K562 (cell line): ENCODE measurements around the gene DEGS2. TPM values are rescaled to one million over a fixed set of nuclear protein-coding genes. Genes with fewer than 3 reads are reported as not detected.

Experiments
- ATAC-seq: fragments of 200-7000 bp; cut with Tn5 transposase; 3 replicates; pipeline ENCODE4 v1.9.1; 2020; ENCODE audit warnings: moderate library complexity
- BruUV-seq: library from RNA; stranded (reverse); fragments of 400-500 nt; replicated peaks from 2 replicates; lab custom pipeline; 2021; lab: Mats Ljungman, UMichigan
- CTCF ChIA-PET: fragments of 300-600 bp; formaldehyde crosslinking; extraction: SDS; loops from one replicate; lab custom pipeline; 2021; ENCODE audit warnings: low intra/inter-chr PET ratio; lab: Yijun Ruan, JAX
- POLR2A ChIA-PET: fragments of 300-600, 350-650 bp; sonication (Branson Sonifier 250); formaldehyde crosslinking; extraction: SDS; loops from one replicate; lab custom pipeline; 2021; ENCODE audit warnings: antibody characterized with exemption, inconsistent platforms; lab: Yijun Ruan, JAX
- DNase-seq, 4 experiments: peaks; one replicate each; pipeline versions ENCODE4 v3.0.0 to v3.0.0-alpha.2; 2011 to 2018; ENCODE audit warnings: low spot score in 3 of 4, mixed read lengths in 3 of 4; ENCODE audit errors: extremely low read depth in 1 of 4
- FAIRE-seq: peaks from 2 replicates; lab custom pipeline; 2011; peaks lifted over from hg19 to GRCh38; lab: Jason Lieb, UNC
- H2AFZ ChIP-seq: 2 replicates; pipeline ENCODE4 v1.6.0; 2011; ENCODE audit warnings: low read depth, low read length, control low read depth, inconsistent platforms
- H3K27ac ChIP-seq: fragments of 200-600 bp; 3 replicates; pipeline ENCODE4 v1.8.0; 2011; ENCODE audit warnings: low read depth, mild to moderate bottlenecking, control low read depth, inconsistent platforms, low read length, moderate library complexity, mixed read lengths; ENCODE audit errors: extremely low read depth
- H3K27me3 ChIP-seq, 2 experiments: fragments of 300-600 bp in 1 of 2; 2 replicates in 1 of 2; 3 replicates in 1 of 2; pipeline versions ENCODE4 v1.6.0 to v1.8.0; 2011; ENCODE audit warnings: inconsistent platforms in 2 of 2, low read length in 2 of 2, mild to moderate bottlenecking in 1 of 2, mixed read lengths in 1 of 2, moderate library complexity in 1 of 2; ENCODE audit not compliant: control insufficient read depth in 2 of 2, insufficient read depth in 2 of 2
- H3K36me3 ChIP-seq: fragments of 300-600 bp; 3 replicates; pipeline ENCODE4 v1.8.0; 2011; ENCODE audit warnings: mild to moderate bottlenecking, low read length, inconsistent platforms; ENCODE audit not compliant: control insufficient read depth, insufficient read depth
- H3K4me1 ChIP-seq, 2 experiments: fragments of 200-600 bp in 1 of 2; replicated peaks in 1 of 2; 2 replicates in 1 of 2; 3 replicates in 1 of 2; pipeline versions ENCODE4 v1.5.1 to v1.8.0; 2011; ENCODE audit warnings: inconsistent platforms in 2 of 2, low read length in 2 of 2, mild to moderate bottlenecking in 1 of 2, mixed read lengths in 1 of 2, moderate library complexity in 1 of 2; ENCODE audit not compliant: control insufficient read depth in 2 of 2, insufficient read depth in 2 of 2
- H3K4me2 ChIP-seq: 2 replicates; pipeline ENCODE4 v1.6.1; 2011; ENCODE audit warnings: low read length, control low read depth, inconsistent platforms, mixed read lengths; ENCODE audit not compliant: insufficient read depth
- H3K4me3 ChIP-seq: fragments of 200-600 bp; sonication (generic), shearing (Covaris generic); 2 replicates; pipeline ENCODE4 v1.5.1; 2016; ENCODE audit warnings: control low read depth, inconsistent platforms
- H3K79me2 ChIP-seq: fragments of 200-600 bp; 3 replicates; pipeline ENCODE4 v1.8.0; 2011; ENCODE audit warnings: low read length, inconsistent platforms; ENCODE audit not compliant: control insufficient read depth, insufficient read depth
- H3K9ac ChIP-seq, 2 experiments: 2 replicates each; pipeline versions ENCODE4 v1.6.0 to v1.6.1; 2011; ENCODE audit warnings: low read depth in 2 of 2, low read length in 2 of 2, control low read depth in 1 of 2, inconsistent platforms in 1 of 2, mild to moderate bottlenecking in 1 of 2, mixed read lengths in 1 of 2; ENCODE audit not compliant: insufficient read depth in 1 of 2
- H3K9me1 ChIP-seq: one replicate; pipeline ENCODE4 v1.6.0; 2011; ENCODE audit warnings: inconsistent platforms, mild to moderate bottlenecking, low read length, moderate library complexity; ENCODE audit not compliant: control insufficient read depth, insufficient read depth
- H3K9me3 ChIP-seq: replicated peaks from 2 replicates; pipeline ENCODE4 v1.5.1; 2011; ENCODE audit warnings: low read depth, low read length, inconsistent platforms; ENCODE audit not compliant: control insufficient read depth, insufficient read depth
- H4K20me1 ChIP-seq: replicated peaks from 2 replicates; pipeline ENCODE4 v1.6.1; 2011; ENCODE audit warnings: low read length, inconsistent platforms, mixed read lengths; ENCODE audit not compliant: control insufficient read depth, insufficient read depth
- HSF4 ChIP-seq: fragments of 250-450 bp; sonication (Bioruptor Pico); IDR thresholded peaks from 2 replicates; pipeline ENCODE4 v2.1.2; 2022; ENCODE audit warnings: mild to moderate bottlenecking, moderate library complexity, borderline replicate concordance
- WGBS: fragments of 100-300 bp; shearing (Covaris generic); methylation state at CpG from one replicate; pipeline ENCODE4 v1.1.6; 2016; ENCODE audit warnings: low coverage, mixed read lengths; ENCODE audit not compliant: insufficient coverage; ENCODE audit errors: missing lambda C conversion rate; 5-methylcytosine and 5-hydroxymethylcytosine counted together
- in situ Hi-C: fragments of 300-500 bp; cut with MboI; formaldehyde crosslinking; loops from 4 replicates; pipeline ENCODE4 v1.15.0; 2018; ENCODE audit warnings: inconsistent platforms, mixed read lengths
- intact Hi-C: fragments of 100-400 bp; cut with micrococcal nuclease; formaldehyde crosslinking; loops from 2 replicates; pipeline ENCODE4 v1.14.2; 2022
- polyA plus RNA-seq, 8 experiments: library from polyadenylated mRNA; depleted of rRNA in 4 of 8; stranded (reverse) in 5 of 8; unstranded in 3 of 8; fragments of >200 nt; fragmentation: Nextera tagmentation in 2 of 8; fragmentation: Illumina TruSeq in 1 of 8; extraction: Ambion mirVana in 2 of 8; extraction: Trizol in 1 of 8; gene quantifications; 2 replicates each; pipeline versions ENCODE4 v1.2.1 to v1.2.3, GENCODE V29; 2011 to 2014; ENCODE audit warnings: inconsistent platforms in 1 of 8, missing spikeins in 1 of 8
- total RNA-seq, 7 experiments: library from RNA; depleted of rRNA in 6 of 7; stranded (reverse); fragments of >200 nt in 6 of 7; fragmentation: Illumina TruSeq in 2 of 7; extraction: Trizol in 2 of 7; gene quantifications; 2 replicates each; pipeline versions ENCODE4 v1.2.1 to v1.2.3, GENCODE V29; 2011 to 2021; ENCODE audit warnings: low replicate concordance in 1 of 7
- TF ChIP-seq, protein P1 (sequence below), 3 experiments: IDR thresholded peaks in 2 of 3; conservative IDR thresholded peaks in 1 of 3; 2 replicates each; pipeline ENCODE4 v1.5.1; 2011 to 2012; ENCODE audit warnings: low read length in 3 of 3, mild to moderate bottlenecking in 3 of 3, control low read depth in 2 of 3, improper control_type of control experiment in 1 of 3, inconsistent platforms in 1 of 3, low read depth in 1 of 3, mixed read lengths in 1 of 3, moderate library complexity in 1 of 3; ENCODE audit not compliant: insufficient read depth in 2 of 3

Gene DEGS2
- total and polyA plus RNA-seq, 9 of the 15 experiments (the other 6 are each of a cell fraction or from before 2014, with no cell fraction given), result 0.22 to 2.9 (median 0.70) TPM

DNA sequence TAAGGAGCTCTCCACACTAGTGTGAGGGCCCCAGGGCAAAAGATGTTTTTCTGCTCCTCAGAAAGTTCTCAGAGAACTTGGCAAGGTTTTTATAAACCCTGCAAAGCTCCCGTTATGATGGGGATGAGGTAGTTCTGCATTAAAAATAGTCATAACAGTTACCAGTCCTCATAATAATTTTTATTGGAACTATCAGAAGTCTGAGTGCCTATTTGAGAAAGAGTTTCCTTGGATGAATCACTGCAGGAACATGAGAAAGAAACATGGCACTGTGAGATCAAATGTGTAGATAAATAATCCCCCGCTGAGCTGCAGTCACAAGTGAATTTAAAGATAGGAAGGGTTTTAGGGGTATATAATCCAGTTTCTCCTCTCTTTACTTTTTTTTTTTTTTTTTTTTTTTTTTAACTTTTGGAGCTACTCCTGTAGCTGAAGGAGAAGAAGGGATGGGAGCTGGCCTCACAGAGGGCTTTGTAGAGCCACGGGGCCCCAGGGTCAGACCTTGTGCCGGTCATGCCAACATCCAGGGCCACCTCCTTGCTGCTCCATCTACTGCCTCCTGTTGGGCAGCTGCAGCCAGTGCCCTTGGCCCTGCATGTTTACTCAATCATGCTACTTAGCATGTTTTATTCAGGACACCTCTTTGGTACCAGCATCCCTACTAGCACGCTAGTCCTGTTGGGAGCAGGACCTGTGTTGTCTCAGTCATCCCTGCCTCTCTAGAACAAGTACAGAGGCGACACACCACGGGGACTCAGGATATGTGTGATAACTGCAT lies 54.7 kb downstream of the DEGS2 start:
- in situ Hi-C loops (no loop called here), intact Hi-C loops (no loop called here)
- Histone ChIP-seq H3K36me3 (peaks cover 2% of the 10 kb centered on the region; the same call in 1 of the 3 replicates), H3K27ac (no peak overlapping the region), H3K9ac (no peak overlapping the region), H3K27me3 (no peaks in the 10 kb centered on the region), H3K4me1 (peaks cover 18 to 19% of the 10 kb centered on the region in 2 experiments; a peak in 4 of 5 replicates), H2AFZ (no peak overlapping the region), H3K4me2 (no peak overlapping the region), H3K4me3 (no peak overlapping the region), H3K9me1 (no peaks in the 10 kb centered on the region), H4K20me1 (no peaks in the 10 kb centered on the region; the same call in 1 of the 2 replicates), H3K9me3 (no peaks in the 10 kb centered on the region), H3K79me2 (peaks cover 2% of the 10 kb centered on the region; the same call in 2 of the 3 replicates)
- ChIA-PET POLR2A (interaction anchor here (0.6 to 1.8 kb wide), 2 partner anchors 8 to 191 kb away, joined by 3 to 4 read pairs; no protein-coding TSS in a partner anchor), CTCF (no interaction called here)
- no peak for DNase-seq
- 77% methylated on average over 5 of the region's 7 CpGs for WGBS
- no peak for FAIRE-seq
- TF ChIP-seq, protein P1, sequence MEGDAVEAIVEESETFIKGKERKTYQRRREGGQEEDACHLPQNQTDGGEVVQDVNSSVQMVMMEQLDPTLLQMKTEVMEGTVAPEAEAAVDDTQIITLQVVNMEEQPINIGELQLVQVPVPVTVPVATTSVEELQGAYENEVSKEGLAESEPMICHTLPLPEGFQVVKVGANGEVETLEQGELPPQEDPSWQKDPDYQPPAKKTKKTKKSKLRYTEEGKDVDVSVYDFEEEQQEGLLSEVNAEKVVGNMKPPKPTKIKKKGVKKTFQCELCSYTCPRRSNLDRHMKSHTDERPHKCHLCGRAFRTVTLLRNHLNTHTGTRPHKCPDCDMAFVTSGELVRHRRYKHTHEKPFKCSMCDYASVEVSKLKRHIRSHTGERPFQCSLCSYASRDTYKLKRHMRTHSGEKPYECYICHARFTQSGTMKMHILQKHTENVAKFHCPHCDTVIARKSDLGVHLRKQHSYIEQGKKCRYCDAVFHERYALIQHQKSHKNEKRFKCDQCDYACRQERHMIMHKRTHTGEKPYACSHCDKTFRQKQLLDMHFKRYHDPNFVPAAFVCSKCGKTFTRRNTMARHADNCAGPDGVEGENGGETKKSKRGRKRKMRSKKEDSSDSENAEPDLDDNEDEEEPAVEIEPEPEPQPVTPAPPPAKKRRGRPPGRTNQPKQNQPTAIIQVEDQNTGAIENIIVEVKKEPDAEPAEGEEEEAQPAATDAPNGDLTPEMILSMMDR (IDR thresholded peaks at IDR 0.05 in 2 of 3, conservative IDR thresholded peaks at IDR 0.05 in 1 of 3; ENCODE audit: insufficient read depth in 2 of 3, low read depth in 1 of 3, low read length in 3 of 3), result 0 out of 6 replicates have a peak, but pooled peaks of 1 of the 3 experiments have one; percentile 13
- no peak for TF ChIP-seq HSF4 (CRISPR knock-in tag)
- ATAC-seq, result no peak
- no TSS peak for BruUV-seq
